ENCODE data around the gene TMEM59L. TPM values are rescaled to one million over a fixed set of nuclear protein-coding genes. Genes with fewer than 3 reads are reported as not detected.
A peak's percentile ranks its signal among the peaks of the same experiment; 100 is the strongest.

TMEM59L gene
- total and polyA plus RNA-seq, 9 of the 15 experiments (the other 6 are each of a cell fraction or from before 2014, with no cell fraction given) = 0.37 TPM; not detected in 8

DNA sequence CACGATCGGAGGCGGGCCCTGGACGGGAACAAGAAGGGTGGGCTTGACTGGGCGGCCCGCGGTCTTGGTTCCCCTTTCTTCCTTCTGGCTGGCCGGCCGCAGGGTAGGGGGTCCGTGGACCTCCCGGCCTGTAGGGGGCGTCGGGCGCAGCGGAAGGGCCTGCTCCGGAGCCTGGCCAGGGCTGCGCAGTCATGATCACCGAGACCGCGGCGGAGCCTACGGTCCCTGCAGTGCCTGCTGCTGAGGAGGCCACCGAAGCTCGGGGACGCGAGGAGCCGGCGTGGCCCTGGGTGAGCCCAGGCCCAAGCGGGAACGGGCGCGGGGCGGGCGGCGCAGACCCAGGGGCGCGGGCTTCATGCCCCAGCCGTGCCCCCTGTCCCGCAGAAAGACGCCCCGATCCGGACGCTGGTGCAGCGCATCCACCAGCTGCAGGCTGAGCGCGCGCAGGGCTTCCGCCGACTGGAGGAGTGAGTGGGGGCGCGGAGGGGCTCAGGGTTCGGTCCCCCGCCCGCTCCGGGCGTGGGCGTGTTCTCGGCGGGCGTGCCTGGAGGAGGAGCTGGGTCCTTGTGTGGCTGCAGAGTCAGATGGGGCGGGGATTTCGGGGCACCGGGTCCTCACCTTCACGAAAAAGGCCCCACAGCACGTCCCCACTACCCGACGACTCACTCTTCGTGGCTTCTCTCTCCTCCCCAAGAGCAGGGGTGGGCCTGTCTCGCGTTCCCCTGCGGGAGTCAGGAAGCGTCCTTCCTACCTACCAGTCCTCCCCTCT is 23.9 kb upstream of the TMEM59L start, which contains the start of gene REX1BD (continued):
- TF ChIP-seq, protein P1, sequence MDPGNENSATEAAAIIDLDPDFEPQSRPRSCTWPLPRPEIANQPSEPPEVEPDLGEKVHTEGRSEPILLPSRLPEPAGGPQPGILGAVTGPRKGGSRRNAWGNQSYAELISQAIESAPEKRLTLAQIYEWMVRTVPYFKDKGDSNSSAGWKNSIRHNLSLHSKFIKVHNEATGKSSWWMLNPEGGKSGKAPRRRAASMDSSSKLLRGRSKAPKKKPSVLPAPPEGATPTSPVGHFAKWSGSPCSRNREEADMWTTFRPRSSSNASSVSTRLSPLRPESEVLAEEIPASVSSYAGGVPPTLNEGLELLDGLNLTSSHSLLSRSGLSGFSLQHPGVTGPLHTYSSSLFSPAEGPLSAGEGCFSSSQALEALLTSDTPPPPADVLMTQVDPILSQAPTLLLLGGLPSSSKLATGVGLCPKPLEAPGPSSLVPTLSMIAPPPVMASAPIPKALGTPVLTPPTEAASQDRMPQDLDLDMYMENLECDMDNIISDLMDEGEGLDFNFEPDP (CRISPR knock-in tag; IDR thresholded peaks at IDR 0.05) = no peak
- TF ChIP-seq MAZ (CRISPR knock-in tag; conservative IDR thresholded peaks at IDR 0.05 in 1 of 2, IDR thresholded peaks at IDR 0.05 in 1 of 2) (peak; percentile 89 to 96), ARID1B (IDR thresholded peaks at IDR 0.05) (no peak), VEZF1 (CRISPR knock-in tag; IDR thresholded peaks at IDR 0.05) (peak; percentile 89), XRCC3 (IDR thresholded peaks at IDR 0.05) (no peak), SRSF1 (IDR thresholded peaks at IDR 0.05; ENCODE audit: low read depth, low read length) (peak; percentile 73; the same call in 1 of the 2 replicates), STAT5A (IDR thresholded peaks at IDR 0.05; ENCODE audit: borderline replicate concordance, low read length) (no peak; the same call in 1 of the 2 replicates), FOSL1 (tag; conservative IDR thresholded peaks at IDR 0.05) (peak; percentile 33; the same call in 1 of the 2 replicates), MEIS2 (IDR thresholded peaks at IDR 0.05; ENCODE audit: partially characterized antibody) (peak; percentile 1), ZNF75A (CRISPR knock-in tag; IDR thresholded peaks at IDR 0.05) (no peak), ZNF121 (CRISPR knock-in tag; conservative IDR thresholded peaks at IDR 0.05) (no peak; the same call in 1 of the 2 replicates), MTF1 (CRISPR knock-in tag; IDR thresholded peaks at IDR 0.05; ENCODE audit: borderline replicate concordance) (no peak), POLR2B (IDR thresholded peaks at IDR 0.05; ENCODE audit: low read depth, partially characterized antibody) (peak; percentile 61), SRSF9 (IDR thresholded peaks at IDR 0.05; ENCODE audit: borderline replicate concordance, low read depth, low read length) (no peak), CBFA2T3 (IDR thresholded peaks at IDR 0.05) (no peak; the same call in 1 of the 2 replicates), NUFIP1 (IDR thresholded peaks at IDR 0.05; ENCODE audit: partially characterized antibody) (no peak), NFE2 (IDR thresholded peaks at IDR 0.05; ENCODE audit: low read depth) (peak; percentile 95), SUPT5H (IDR thresholded peaks at IDR 0.05) (peak; percentile 90), ZNF324 (CRISPR knock-in tag; IDR thresholded peaks at IDR 0.05) (no peak)
- TF ChIP-seq, protein P2, sequence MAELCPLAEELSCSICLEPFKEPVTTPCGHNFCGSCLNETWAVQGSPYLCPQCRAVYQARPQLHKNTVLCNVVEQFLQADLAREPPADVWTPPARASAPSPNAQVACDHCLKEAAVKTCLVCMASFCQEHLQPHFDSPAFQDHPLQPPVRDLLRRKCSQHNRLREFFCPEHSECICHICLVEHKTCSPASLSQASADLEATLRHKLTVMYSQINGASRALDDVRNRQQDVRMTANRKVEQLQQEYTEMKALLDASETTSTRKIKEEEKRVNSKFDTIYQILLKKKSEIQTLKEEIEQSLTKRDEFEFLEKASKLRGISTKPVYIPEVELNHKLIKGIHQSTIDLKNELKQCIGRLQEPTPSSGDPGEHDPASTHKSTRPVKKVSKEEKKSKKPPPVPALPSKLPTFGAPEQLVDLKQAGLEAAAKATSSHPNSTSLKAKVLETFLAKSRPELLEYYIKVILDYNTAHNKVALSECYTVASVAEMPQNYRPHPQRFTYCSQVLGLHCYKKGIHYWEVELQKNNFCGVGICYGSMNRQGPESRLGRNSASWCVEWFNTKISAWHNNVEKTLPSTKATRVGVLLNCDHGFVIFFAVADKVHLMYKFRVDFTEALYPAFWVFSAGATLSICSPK (IDR thresholded peaks at IDR 0.05; ENCODE audit: borderline replicate concordance) = no peak
- TF ChIP-seq, protein P3, sequence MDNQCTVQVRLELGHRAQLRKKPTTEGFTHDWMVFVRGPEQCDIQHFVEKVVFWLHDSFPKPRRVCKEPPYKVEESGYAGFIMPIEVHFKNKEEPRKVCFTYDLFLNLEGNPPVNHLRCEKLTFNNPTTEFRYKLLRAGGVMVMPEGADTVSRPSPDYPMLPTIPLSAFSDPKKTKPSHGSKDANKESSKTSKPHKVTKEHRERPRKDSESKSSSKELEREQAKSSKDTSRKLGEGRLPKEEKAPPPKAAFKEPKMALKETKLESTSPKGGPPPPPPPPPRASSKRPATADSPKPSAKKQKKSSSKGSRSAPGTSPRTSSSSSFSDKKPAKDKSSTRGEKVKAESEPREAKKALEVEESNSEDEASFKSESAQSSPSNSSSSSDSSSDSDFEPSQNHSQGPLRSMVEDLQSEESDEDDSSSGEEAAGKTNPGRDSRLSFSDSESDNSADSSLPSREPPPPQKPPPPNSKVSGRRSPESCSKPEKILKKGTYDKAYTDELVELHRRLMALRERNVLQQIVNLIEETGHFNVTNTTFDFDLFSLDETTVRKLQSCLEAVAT (IDR thresholded peaks at IDR 0.05) = peak; percentile 56 to 61; a peak in 2 of 4 replicates
- TF ChIP-seq, protein P4, sequence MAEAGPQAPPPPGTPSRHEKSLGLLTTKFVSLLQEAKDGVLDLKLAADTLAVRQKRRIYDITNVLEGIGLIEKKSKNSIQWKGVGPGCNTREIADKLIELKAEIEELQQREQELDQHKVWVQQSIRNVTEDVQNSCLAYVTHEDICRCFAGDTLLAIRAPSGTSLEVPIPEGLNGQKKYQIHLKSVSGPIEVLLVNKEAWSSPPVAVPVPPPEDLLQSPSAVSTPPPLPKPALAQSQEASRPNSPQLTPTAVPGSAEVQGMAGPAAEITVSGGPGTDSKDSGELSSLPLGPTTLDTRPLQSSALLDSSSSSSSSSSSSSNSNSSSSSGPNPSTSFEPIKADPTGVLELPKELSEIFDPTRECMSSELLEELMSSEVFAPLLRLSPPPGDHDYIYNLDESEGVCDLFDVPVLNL (CRISPR knock-in tag; IDR thresholded peaks at IDR 0.05; ENCODE audit: low read depth) = peak; percentile 43
